ENCODE results near the gene LRRC51.
"Not testable (repeated sequence)": the region's sequence is repeated elsewhere in the genome, so short reads cannot be mapped to it uniquely, and the experiment has no call there.

LRRC51 gene

GRCh38 chr11:72141066-72141465 lies 60.4 kb downstream of the LRRC51 start:
- DNase-seq = no peak

- not testable (repeated sequence) for DNase-seq
These were observed 61.4 kb downstream of the LRRC51 start for GRCh38 chr11:72142086-72142485.

GRCh38 chr11:72142543-72142942 lies 61.9 kb downstream of the LRRC51 start:
- not testable (repeated sequence) for DNase-seq

GRCh38 chr11:72144807-72145565 lies 64.3 kb downstream of the LRRC51 start:
- no peak for DNase-seq
